Fibroblast of pulmonary artery (primary cell): ENCODE results near the gene MTHFR.

Source experiments
- DNase-seq: peaks from one replicate; pipeline ENCODE4 v3.0.0-alpha.2; 2010; ENCODE audit warnings: low read depth
- H3K4me3 ChIP-seq: replicated peaks from 2 replicates; pipeline ENCODE4 v1.5.1; 2011; ENCODE audit warnings: low read depth, mild to moderate bottlenecking, control low read depth, low read length, moderate library complexity
- TF ChIP-seq, protein P1 (sequence below): IDR thresholded peaks from 2 replicates; pipeline ENCODE4 v1.5.1; 2011; ENCODE audit warnings: mild to moderate bottlenecking, control low read depth, low read length, inconsistent platforms; ENCODE audit errors: missing control alignments

The MTHFR gene

DNA sequence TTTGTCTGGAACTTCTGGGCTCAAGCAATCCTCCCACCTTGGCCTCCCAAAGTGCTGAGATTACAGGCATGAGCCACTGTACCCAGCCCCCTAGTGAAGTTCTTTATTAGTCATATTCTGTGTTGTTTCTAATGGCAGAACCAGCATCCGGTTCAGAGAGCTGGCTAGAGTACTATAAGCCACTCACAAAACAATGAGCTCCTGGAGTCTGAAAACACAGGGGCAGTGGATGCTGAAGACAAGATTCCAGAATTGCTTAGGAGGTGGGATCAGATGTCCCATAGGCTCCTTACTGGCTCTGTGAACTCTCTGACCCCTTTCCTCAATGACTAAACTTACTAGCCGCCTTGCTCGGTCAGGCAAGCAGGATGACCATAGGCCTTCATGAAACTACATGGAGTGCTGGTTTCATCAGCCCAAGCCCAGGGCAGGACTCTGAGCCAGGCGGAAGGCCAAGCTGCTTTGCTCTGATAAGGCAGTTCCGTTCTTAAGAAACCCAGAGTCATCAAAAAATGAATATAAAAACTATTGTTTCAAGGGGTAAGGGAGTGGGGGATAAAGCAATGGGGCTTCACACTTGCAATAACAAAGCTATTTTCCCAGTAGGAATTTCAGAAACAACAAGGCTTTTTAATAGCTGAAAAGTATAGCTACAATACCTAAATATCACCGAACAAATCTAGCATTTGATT lies 8.1 kb downstream of the MTHFR start:
- peak; percentile 97 for DNase-seq

GRCh38 chr1:11796036-11796828 lies 9.5 kb downstream of the MTHFR start:
- TF ChIP-seq, protein P1, sequence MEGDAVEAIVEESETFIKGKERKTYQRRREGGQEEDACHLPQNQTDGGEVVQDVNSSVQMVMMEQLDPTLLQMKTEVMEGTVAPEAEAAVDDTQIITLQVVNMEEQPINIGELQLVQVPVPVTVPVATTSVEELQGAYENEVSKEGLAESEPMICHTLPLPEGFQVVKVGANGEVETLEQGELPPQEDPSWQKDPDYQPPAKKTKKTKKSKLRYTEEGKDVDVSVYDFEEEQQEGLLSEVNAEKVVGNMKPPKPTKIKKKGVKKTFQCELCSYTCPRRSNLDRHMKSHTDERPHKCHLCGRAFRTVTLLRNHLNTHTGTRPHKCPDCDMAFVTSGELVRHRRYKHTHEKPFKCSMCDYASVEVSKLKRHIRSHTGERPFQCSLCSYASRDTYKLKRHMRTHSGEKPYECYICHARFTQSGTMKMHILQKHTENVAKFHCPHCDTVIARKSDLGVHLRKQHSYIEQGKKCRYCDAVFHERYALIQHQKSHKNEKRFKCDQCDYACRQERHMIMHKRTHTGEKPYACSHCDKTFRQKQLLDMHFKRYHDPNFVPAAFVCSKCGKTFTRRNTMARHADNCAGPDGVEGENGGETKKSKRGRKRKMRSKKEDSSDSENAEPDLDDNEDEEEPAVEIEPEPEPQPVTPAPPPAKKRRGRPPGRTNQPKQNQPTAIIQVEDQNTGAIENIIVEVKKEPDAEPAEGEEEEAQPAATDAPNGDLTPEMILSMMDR, result no peak
- DNase-seq, result peak; percentile 57
- H3K4me3 ChIP-seq, result no peak overlapping the region

More for the DNA sequence above, 8.1 kb downstream of the MTHFR start:
- TF ChIP-seq, protein P1, result no peak
- no peak overlapping the region for H3K4me3 ChIP-seq

GRCh38 chr1:11795238-11795890 lies 10.4 kb downstream of the MTHFR start:
- no peak overlapping the region for H3K4me3 ChIP-seq
- TF ChIP-seq, protein P1, result no peak

GRCh38 chr1:11794446-11795237 lies 11.1 kb downstream of the MTHFR start:
- TF ChIP-seq, protein P1, result no peak
- DNase-seq, result no peak
- no peak overlapping the region for H3K4me3 ChIP-seq

More at GRCh38 chr1:11795238-11795890, 10.4 kb downstream of the MTHFR start:
- DNase-seq, result no peak

DNA sequence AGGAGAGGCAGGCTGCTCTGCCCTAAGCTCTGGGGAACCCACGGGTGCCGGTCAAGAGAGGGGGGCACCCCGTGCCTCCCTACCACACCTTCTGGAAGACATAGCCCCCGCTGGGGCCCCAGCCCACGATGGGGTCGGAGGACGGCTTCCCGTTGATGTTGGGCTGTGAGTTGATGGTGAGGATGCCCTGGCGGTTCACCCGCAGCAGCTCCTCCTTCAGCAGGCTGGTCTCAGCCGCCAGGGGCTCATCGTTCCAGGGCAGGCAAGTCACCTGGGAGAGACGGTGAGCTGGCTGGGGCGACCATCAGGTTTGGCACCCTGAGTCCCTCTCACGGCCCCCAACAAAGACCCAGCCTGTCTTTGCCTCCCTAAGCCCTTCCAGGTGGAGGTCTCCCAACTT lies 11.9 kb downstream of the MTHFR start:
- DNase-seq, result no peak
- TF ChIP-seq, protein P1, result no peak
- H3K4me3 ChIP-seq, result no peak overlapping the region

DNA sequence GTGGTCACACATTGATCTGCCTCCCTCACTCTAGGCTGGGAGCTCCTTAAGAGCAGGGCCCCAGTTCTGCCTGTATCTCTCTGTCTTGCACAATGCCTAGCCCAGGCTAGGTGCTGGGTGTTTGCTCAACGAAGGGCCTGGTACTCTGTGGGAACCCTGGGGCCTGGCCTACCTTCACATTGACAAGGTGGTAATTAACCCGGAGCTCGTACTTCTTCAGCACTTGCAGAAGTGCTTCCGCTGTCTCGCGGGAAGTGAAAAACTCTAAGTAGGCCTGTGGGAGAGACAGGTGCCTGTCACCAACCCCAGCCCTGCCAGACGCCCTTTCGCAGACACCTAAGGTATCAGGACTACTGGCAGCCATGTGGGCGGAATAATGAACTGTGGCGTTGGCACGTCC lies 13.7 kb downstream of the MTHFR start:
- TF ChIP-seq, protein P1, result no peak
- DNase-seq, result no peak
- H3K4me3 ChIP-seq, result no peak overlapping the region
